ENCODE data around the gene TSR3.

Gene TSR3

GRCh38 chr16:1317479-1318267 is 34.0 kb downstream of the TSR3 start:
- Histone ChIP-seq H3K9me3 (replicated peaks; ENCODE audit: insufficient read depth, low read length) (no peaks in the 10 kb centered on the region), H3K4me1 (ENCODE audit: low read length) (no peaks in the 10 kb centered on the region), H2AFZ (ENCODE audit: low read length) (no peak overlapping the region), H3K79me2 (ENCODE audit: low read length) (peaks cover 66% of the 10 kb centered on the region), H3K4me2 (ENCODE audit: low read depth, low read length) (no peak overlapping the region), H3F3A (ENCODE audit: insufficient read depth, low read length) (no peaks in the 10 kb centered on the region), H3K4me3 (ENCODE audit: low read length) (no peak overlapping the region), H3K27me3 (replicated peaks; ENCODE audit: insufficient read depth, low read length) (no peaks in the 10 kb centered on the region), H3K27ac (ENCODE audit: low read length) (no peak overlapping the region), H4K20me1 (ENCODE audit: insufficient read depth, low read length) (peaks cover 18% of the 10 kb centered on the region), H3K9ac (ENCODE audit: low read length) (no peak overlapping the region), H3K36me3 (replicated peaks; ENCODE audit: insufficient read depth, low read length) (peaks cover 15% of the 10 kb centered on the region), H3K9me2 (replicated peaks; ENCODE audit: insufficient read depth, low read length) (no peaks in the 10 kb centered on the region)
- no peak for TF ChIP-seq EZH2 (optimal IDR thresholded peaks at IDR 0.05; ENCODE audit: low read depth, low read length)
- TF ChIP-seq EZH2phosphoT487 (IDR thresholded peaks at IDR 0.05; ENCODE audit: low read length): no peak
- TF ChIP-seq, protein P1, sequence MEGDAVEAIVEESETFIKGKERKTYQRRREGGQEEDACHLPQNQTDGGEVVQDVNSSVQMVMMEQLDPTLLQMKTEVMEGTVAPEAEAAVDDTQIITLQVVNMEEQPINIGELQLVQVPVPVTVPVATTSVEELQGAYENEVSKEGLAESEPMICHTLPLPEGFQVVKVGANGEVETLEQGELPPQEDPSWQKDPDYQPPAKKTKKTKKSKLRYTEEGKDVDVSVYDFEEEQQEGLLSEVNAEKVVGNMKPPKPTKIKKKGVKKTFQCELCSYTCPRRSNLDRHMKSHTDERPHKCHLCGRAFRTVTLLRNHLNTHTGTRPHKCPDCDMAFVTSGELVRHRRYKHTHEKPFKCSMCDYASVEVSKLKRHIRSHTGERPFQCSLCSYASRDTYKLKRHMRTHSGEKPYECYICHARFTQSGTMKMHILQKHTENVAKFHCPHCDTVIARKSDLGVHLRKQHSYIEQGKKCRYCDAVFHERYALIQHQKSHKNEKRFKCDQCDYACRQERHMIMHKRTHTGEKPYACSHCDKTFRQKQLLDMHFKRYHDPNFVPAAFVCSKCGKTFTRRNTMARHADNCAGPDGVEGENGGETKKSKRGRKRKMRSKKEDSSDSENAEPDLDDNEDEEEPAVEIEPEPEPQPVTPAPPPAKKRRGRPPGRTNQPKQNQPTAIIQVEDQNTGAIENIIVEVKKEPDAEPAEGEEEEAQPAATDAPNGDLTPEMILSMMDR (IDR thresholded peaks at IDR 0.05; ENCODE audit: low read length): no peak
- no peak for DNase-seq

DNA sequence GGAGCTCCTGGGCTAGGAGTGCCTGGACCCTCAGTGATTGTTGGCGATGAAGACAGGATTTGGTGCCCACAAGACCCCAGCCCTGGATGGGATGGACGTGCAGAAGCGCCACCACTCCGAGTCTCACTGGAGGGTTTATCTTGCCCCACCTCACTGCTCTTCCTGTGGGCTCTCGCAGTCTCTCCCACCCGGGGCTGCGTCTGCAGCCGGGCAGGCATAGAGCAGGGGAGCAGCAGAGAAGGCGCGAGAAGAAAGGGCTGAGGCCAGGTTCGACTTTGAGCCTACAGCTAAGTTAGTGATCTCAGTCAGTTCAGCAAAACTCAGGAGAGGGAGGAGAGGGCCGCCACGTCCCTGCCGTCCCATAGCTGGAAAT is 35.7 kb downstream of the TSR3 start:
- Histone ChIP-seq H3K36me3 (replicated peaks; ENCODE audit: insufficient read depth, low read length) (peaks cover 15% of the 10 kb centered on the region), H3K9ac (ENCODE audit: low read length) (no peak overlapping the region), H3K79me2 (ENCODE audit: low read length) (peaks cover 82% of the 10 kb centered on the region)

GRCh38 chr16:1315081-1316032 is 36.3 kb downstream of the TSR3 start:
- Histone ChIP-seq H3K9me2 (replicated peaks; ENCODE audit: insufficient read depth, low read length) (no peaks in the 10 kb centered on the region), H3K9me3 (replicated peaks; ENCODE audit: insufficient read depth, low read length) (no peaks in the 10 kb centered on the region), H3K4me3 (ENCODE audit: low read length) (no peak overlapping the region), H4K20me1 (ENCODE audit: insufficient read depth, low read length) (peaks cover 41% of the 10 kb centered on the region), H3K4me1 (ENCODE audit: low read length) (peaks cover 9% of the 10 kb centered on the region), H2AFZ (ENCODE audit: low read length) (no peak overlapping the region), H3K4me2 (ENCODE audit: low read depth, low read length) (no peak overlapping the region), H3K79me2 (ENCODE audit: low read length) (peaks cover 89% of the 10 kb centered on the region), H3F3A (ENCODE audit: insufficient read depth, low read length) (no peaks in the 10 kb centered on the region), H3K36me3 (replicated peaks; ENCODE audit: insufficient read depth, low read length) (peaks cover 15% of the 10 kb centered on the region), H3K27me3 (replicated peaks; ENCODE audit: insufficient read depth, low read length) (no peaks in the 10 kb centered on the region), H3K27ac (ENCODE audit: low read length) (no peak overlapping the region), H3K9ac (ENCODE audit: low read length) (no peak overlapping the region)
- DNase-seq: no peak
- TF ChIP-seq EZH2phosphoT487 (IDR thresholded peaks at IDR 0.05; ENCODE audit: low read length) (no peak), EZH2 (optimal IDR thresholded peaks at IDR 0.05; ENCODE audit: low read depth, low read length) (no peak)

More for the DNA sequence above, 35.7 kb downstream of the TSR3 start:
- no peak for DNase-seq
- Histone ChIP-seq H3K9me2 (replicated peaks; ENCODE audit: insufficient read depth, low read length) (no peaks in the 10 kb centered on the region), H3K27ac (ENCODE audit: low read length) (no peak overlapping the region), H3K4me3 (ENCODE audit: low read length) (no peak overlapping the region), H3K9me3 (replicated peaks; ENCODE audit: insufficient read depth, low read length) (no peaks in the 10 kb centered on the region), H2AFZ (ENCODE audit: low read length) (no peak overlapping the region), H3K4me2 (ENCODE audit: low read depth, low read length) (no peak overlapping the region), H3F3A (ENCODE audit: insufficient read depth, low read length) (no peaks in the 10 kb centered on the region), H3K4me1 (ENCODE audit: low read length) (peaks cover 9% of the 10 kb centered on the region), H3K27me3 (replicated peaks; ENCODE audit: insufficient read depth, low read length) (no peaks in the 10 kb centered on the region), H4K20me1 (ENCODE audit: insufficient read depth, low read length) (peaks cover 34% of the 10 kb centered on the region)
- TF ChIP-seq EZH2 (optimal IDR thresholded peaks at IDR 0.05; ENCODE audit: low read depth, low read length): no peak
- TF ChIP-seq EZH2phosphoT487 (IDR thresholded peaks at IDR 0.05; ENCODE audit: low read length): no peak
- TF ChIP-seq, protein P1 (IDR thresholded peaks at IDR 0.05; ENCODE audit: low read length): no peak
